Hepatocyte (in vitro differentiated cells): ENCODE results near the gene EFCAB6.

Experiments used
- CTCF ChIP-seq: fragments of 200-600 bp; sonication (generic); IDR thresholded peaks from 2 replicates; pipeline ENCODE4 v1.5.1; 2016; ENCODE audit warnings: antibody characterized with exemption, mild to moderate bottlenecking; ENCODE audit not compliant: poor library complexity
- EZH2phosphoT487 ChIP-seq: fragments of 200-600 bp; sonication (generic); IDR thresholded peaks from one replicate; pipeline ENCODE4 v1.6.1; 2018; ENCODE audit warnings: antibody characterized with exemption, mild to moderate bottlenecking, low read depth, moderate library complexity; ENCODE audit not compliant: unreplicated experiment, severe bottlenecking

GRCh38 chr22:43591380-43591779 is 220.7 kb downstream of the EFCAB6 start:
- TF ChIP-seq CTCF (no peak), EZH2phosphoT487 (no peak)
